ENCODE measurements around the gene POU3F1. TPM values are rescaled to one million over a fixed set of nuclear protein-coding genes. Genes with fewer than 3 reads are reported as not detected.

POU3F1 gene
- total RNA-seq, 2 donors from 2014 or later = not detected

DNA sequence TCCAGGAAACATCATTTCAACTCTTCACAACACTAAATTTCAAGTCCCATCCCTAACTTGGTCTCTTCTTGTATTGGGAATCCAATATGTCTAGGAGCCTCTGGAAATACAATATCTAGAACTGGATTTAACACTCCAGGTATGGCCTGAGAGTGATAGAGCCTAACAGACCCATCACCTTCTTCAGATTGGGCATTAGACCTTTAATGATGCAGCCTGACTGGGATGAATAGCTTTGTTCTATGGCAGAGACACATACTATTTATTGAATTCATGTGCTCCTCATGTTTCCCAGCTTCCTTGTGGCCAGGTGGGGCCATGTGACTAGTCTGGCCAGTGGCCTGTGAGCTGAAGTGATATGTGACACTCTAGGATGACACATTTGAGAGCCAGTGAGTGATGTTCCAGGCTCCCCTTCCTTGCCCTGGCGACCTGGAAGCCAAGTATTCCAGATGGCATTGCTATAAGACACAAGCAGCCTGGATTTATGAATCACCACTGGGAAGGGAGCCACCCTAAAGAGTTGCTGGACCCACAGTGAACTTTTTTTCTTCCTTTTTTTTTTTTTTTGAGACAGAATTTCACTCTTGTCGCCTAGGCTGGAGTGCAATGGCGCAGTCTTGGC, 31.0 kb upstream of the POU3F1 start:
- Histone ChIP-seq H3K36me3 (no peaks in the 10 kb centered on the region), H3K9me3 (no peaks in the 10 kb centered on the region), H3K4me1 (no peaks in the 10 kb centered on the region), H3K27ac (no peak overlapping the region), H3K4me3 (no peak overlapping the region), H3K27me3 (no peaks in the 10 kb centered on the region)
- no peak for DNase-seq (ENCODE audit: low spot score)
- TF ChIP-seq, protein P1, sequence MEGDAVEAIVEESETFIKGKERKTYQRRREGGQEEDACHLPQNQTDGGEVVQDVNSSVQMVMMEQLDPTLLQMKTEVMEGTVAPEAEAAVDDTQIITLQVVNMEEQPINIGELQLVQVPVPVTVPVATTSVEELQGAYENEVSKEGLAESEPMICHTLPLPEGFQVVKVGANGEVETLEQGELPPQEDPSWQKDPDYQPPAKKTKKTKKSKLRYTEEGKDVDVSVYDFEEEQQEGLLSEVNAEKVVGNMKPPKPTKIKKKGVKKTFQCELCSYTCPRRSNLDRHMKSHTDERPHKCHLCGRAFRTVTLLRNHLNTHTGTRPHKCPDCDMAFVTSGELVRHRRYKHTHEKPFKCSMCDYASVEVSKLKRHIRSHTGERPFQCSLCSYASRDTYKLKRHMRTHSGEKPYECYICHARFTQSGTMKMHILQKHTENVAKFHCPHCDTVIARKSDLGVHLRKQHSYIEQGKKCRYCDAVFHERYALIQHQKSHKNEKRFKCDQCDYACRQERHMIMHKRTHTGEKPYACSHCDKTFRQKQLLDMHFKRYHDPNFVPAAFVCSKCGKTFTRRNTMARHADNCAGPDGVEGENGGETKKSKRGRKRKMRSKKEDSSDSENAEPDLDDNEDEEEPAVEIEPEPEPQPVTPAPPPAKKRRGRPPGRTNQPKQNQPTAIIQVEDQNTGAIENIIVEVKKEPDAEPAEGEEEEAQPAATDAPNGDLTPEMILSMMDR (IDR thresholded peaks at IDR 0.05) = no peak

DNA sequence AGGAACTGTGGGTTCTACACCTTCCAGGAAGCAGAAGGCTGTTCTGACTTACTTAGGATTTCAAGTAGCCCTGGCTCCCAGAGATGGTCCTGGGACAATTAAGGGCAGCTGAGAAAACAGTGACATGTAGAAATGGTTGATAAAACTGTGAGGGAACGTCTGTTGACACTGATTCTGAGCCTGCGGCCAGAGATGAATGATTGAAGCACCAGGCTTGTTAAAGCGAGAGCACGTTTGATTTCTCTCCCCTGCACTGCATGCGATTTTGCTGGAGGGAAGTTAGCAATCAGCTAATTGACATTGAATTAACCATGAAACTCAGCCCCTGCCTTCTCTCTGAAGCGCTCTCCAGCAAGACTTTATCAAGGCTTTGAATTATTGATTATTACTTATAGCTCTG, 29.9 kb upstream of the POU3F1 start:
- H3K9me3 ChIP-seq = no peaks in the 10 kb centered on the region
- H3K36me3 ChIP-seq = no peaks in the 10 kb centered on the region
- H3K27me3 ChIP-seq = no peaks in the 10 kb centered on the region
- TF ChIP-seq, protein P1 (IDR thresholded peaks at IDR 0.05) = no peak
- no peak for DNase-seq (ENCODE audit: low spot score)
- H3K4me3 ChIP-seq = no peak overlapping the region
- H3K27ac ChIP-seq = no peak overlapping the region
- no peaks in the 10 kb centered on the region for H3K4me1 ChIP-seq

DNA sequence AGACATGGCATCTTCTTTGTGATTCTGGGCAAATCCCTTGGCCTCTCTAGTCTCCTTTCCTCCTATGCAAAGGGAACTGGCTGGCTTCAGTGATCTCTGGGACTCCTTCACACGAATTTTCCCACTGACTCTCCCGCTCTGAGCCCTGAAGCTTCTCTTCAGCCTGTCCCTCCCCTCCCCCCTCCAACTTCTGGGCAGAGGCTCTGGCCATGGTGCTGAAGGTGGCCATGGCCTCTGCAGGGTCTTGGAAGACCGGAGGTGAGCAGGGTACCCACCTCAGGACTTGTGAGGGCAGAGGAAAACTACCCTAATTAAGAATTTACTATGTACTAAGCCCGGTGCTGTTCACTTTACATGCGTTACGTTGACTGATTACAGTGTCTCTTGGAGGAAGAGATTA, 29.4 kb upstream of the POU3F1 start:
- Histone ChIP-seq H3K9me3 (no peaks in the 10 kb centered on the region), H3K4me1 (no peaks in the 10 kb centered on the region), H3K36me3 (no peaks in the 10 kb centered on the region), H3K27ac (no peak overlapping the region), H3K4me3 (no peak overlapping the region), H3K27me3 (no peaks in the 10 kb centered on the region)
- TF ChIP-seq, protein P1 (IDR thresholded peaks at IDR 0.05) = no peak
- DNase-seq (ENCODE audit: low spot score) = no peak

DNA sequence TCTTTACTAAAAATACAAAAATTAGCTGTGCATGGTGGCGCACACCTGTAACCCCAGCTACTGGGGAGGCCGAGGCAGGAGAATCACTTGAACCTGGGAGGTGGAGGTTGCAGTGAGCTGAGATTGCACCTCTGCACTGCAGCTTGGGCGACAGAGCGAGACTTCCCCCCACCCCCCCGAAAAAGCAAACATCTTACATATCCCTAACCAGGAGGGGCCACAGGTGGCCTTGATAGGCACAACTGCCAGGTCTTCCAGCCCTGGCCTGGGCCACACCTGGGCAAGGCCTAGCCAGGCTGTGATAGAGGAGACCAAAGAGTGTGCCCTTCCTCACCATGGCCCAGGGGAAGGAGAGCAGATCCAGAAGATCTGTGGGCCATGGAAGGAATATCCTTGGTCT, 28.6 kb upstream of the POU3F1 start:
- Histone ChIP-seq H3K27me3 (no peaks in the 10 kb centered on the region), H3K4me1 (no peaks in the 10 kb centered on the region), H3K4me3 (no peak overlapping the region), H3K36me3 (no peaks in the 10 kb centered on the region), H3K27ac (no peak overlapping the region), H3K9me3 (no peaks in the 10 kb centered on the region)
- DNase-seq (ENCODE audit: low spot score) = no peak
- TF ChIP-seq, protein P1 (IDR thresholded peaks at IDR 0.05) = no peak

DNA sequence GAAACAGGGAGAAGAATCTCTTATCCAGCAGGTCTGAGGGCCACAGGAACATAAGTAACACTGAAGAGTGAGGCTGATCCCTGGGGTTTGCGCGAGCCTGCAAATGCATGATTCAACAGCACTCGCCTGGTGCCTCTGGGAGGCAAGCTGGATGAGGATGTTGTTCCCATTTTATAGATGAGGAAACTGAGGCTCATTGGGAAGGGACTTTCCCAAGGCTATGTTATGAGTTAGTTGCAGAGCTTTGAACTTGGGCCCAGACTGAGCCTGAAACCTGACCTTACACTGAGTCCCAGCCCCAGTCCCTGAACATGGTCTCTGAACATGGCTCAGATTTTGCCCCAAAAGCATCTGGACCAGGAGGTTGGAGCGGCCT, 27.7 kb upstream of the POU3F1 start:
- DNase-seq (ENCODE audit: low spot score) = no peak
- Histone ChIP-seq H3K36me3 (no peaks in the 10 kb centered on the region), H3K4me3 (no peak overlapping the region), H3K27me3 (no peaks in the 10 kb centered on the region), H3K4me1 (no peaks in the 10 kb centered on the region), H3K27ac (no peak overlapping the region), H3K9me3 (no peaks in the 10 kb centered on the region)
- TF ChIP-seq, protein P1 (IDR thresholded peaks at IDR 0.05) = no peak
